SH-SY5Y (cell line): ENCODE results near the gene TMEM205.

Experiments used
- GATA2 ChIP-seq: IDR thresholded peaks from 2 replicates; pipeline ENCODE4 v1.6.1; 2011; ENCODE audit warnings: mild to moderate bottlenecking, low read depth, low read length
- GATA3 ChIP-seq: IDR thresholded peaks from 2 replicates; pipeline ENCODE4 v1.6.1; 2011; ENCODE audit warnings: low read depth, mild to moderate bottlenecking, low read length, moderate library complexity

The TMEM205 gene

GRCh38 chr19:11377237-11377636 is 31.2 kb upstream of the TMEM205 start:
- TF ChIP-seq GATA3 (no peak), GATA2 (no peak)

DNA sequence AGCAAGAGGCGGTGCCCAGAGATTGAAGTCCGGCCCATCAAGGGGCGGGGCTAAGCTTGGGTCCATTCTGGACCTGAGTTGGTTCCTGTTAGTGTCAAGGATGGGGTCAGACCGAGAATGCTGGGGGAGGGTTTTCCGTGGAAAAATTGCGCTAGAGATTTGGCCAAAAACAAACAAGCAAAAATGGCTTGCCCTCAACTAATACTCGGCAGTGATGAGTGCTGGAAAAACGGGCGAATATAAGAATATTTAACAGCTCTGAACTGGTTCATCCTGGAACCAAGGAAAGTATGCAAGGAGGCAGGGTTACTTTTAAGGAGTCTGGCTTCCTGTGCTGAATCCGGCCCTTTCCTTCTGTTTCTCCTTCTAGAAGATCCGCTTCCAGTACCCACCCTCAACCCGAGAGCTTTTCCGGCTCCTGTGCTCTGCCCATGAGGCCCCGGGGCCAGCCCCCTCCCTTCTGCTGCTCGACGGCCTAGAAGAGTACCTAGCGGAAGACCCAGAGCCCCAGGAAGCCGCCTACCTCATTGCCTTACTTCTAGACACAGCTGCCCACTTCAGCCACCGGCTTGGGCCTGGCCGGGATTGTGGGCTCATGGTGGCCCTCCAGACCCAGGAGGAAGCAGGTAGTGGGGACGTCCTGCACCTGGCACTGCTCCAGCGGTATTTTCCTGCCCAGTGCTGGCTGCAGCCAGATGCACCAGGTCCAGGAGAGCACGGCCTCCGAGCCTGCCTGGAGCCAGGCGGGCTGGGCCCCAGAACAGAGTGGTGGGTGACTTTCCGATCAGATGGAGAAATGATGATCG is 29.3 kb upstream of the TMEM205 start:
- TF ChIP-seq GATA3, result no peak
- no peak for TF ChIP-seq GATA2

GRCh38 chr19:11374433-11375142 is 28.5 kb upstream of the TMEM205 start, which contains the start of gene SWSAP1:
Gene SWSAP1 (plus strand): TSS chr19:11374666. CDS start chr19:11374681, 15 bp downstream.
- TF ChIP-seq GATA2 (no peak), GATA3 (no peak)

DNA sequence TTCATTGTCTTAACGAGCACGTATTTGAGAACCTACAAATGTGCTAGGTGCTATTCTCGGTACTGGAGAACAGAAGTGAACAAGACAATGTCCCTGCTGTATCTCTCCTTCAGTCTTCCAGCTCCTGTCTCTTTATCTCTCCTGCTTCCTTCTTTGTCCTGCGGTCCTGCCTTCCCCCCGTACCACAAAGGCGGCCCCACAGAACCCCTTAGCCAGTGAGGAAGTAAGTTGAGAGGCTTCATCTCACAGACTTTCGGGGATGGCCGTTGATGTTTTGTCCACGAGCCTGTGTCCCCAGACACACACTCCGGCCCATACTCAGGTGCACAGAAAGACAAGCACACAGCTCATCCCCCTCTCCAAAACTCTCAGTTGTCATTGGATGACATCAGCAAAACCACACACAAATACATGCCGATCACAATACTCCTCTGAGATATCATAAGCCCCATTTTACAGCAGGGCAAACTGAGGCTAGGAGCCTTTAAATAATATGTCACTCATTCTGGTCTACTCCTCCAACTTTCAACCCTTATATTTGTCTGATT is 27.9 kb upstream of the TMEM205 start:
- TF ChIP-seq GATA3, result no peak
- TF ChIP-seq GATA2, result no peak

- TF ChIP-seq GATA3 (no peak), GATA2 (no peak)
Observed at GRCh38 chr19:11373166-11373884, 27.3 kb upstream of the TMEM205 start.

DNA sequence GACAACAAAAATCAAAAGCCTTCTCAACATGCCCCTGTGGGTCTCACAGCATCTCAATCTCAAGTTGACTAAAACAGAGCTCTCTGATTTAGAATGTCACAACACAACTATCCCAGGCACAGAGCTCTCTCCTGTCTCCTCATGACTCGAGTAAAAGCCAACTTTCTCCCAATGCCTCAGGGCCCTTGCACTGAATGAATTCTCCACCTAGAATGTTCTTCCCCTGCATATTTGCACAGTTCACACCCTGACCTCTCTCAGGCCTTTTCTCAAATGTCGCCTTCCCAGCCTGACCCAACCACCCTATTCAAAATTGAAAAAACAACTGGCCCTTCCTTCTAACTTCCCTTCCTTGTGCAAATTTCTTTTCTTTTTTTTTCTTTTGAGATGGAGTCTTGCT is 24.7 kb upstream of the TMEM205 start:
- TF ChIP-seq GATA2 (no peak), GATA3 (no peak)

DNA sequence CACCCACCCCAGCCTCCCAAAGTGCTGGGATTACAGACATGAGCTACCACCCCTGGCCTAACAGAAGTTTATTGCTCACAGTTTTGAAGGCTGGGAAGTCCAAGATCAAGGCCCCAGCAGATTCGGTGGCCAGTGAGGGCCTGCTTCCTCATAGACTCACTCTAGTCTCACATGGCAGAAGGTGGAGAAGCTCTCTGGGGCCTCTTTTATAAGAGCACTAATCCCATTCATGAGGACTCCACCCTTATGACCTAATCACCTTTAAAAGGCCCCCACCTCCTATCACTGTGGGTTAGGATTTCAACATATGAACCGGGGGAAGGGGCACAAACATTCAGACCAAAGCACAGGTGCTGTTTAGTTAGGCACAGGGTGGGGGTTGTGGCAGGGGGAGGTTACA is 21.5 kb upstream of the TMEM205 start:
- TF ChIP-seq GATA2, result no peak
- TF ChIP-seq GATA3, result no peak

GRCh38 chr19:11365557-11366117 is 19.6 kb upstream of the TMEM205 start:
- TF ChIP-seq GATA2 (no peak), GATA3 (no peak)

DNA sequence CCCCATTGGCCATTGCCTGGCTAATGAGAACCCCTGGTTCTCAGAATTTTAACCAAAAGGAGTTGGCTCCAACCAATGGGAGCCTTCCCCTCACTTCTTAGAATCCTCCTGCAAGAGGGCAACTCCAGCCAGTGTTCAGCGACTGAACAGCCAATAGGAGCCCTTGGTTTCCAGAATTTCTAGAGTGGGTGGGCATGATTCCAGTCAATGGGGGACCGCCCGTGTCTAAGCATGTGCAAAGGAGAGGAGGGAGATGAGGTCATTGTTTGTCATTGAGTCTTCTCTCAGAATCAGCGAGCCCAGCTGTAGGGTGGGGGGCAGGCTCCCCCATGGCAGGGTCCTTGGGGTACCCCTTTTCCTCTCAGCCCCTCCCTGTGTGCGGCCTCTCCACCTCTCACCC is 18.9 kb upstream of the TMEM205 start:
- no peak for TF ChIP-seq GATA3
- TF ChIP-seq GATA2, result no peak

DNA sequence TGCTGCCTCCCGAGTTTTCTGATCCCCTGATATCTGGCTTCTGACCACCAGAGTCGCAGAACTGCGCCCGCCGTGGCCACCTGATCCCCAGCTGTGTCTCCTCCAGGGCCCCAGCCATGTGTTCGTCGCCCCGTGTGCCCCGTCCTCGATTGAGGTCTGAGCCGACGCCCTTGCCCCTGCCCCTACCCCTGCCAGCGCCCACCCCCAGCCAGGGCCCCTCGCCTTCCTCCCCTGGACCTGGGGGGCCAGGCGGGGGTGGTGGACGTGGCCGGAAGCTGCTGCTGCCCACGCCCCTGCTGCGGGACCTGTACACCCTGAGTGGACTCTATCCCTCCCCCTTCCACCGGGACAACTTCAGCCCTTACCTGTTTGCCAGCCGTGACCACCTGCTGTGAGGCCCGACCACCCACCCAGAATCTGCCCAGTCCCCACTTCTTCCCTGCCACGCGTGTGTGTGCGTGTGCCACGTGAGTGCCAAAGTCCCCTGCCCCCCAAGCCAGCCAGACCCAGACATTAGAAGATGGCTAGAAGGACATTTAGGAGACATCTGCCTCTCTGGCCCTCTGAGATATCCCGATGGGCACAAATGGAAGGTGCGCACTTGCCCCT is 18.3 kb upstream of the TMEM205 start:
- TF ChIP-seq GATA2 (no peak), GATA3 (no peak)

GRCh38 chr19:11363881-11364280 is 17.8 kb upstream of the TMEM205 start:
- TF ChIP-seq GATA3, result no peak
- TF ChIP-seq GATA2, result no peak

DNA sequence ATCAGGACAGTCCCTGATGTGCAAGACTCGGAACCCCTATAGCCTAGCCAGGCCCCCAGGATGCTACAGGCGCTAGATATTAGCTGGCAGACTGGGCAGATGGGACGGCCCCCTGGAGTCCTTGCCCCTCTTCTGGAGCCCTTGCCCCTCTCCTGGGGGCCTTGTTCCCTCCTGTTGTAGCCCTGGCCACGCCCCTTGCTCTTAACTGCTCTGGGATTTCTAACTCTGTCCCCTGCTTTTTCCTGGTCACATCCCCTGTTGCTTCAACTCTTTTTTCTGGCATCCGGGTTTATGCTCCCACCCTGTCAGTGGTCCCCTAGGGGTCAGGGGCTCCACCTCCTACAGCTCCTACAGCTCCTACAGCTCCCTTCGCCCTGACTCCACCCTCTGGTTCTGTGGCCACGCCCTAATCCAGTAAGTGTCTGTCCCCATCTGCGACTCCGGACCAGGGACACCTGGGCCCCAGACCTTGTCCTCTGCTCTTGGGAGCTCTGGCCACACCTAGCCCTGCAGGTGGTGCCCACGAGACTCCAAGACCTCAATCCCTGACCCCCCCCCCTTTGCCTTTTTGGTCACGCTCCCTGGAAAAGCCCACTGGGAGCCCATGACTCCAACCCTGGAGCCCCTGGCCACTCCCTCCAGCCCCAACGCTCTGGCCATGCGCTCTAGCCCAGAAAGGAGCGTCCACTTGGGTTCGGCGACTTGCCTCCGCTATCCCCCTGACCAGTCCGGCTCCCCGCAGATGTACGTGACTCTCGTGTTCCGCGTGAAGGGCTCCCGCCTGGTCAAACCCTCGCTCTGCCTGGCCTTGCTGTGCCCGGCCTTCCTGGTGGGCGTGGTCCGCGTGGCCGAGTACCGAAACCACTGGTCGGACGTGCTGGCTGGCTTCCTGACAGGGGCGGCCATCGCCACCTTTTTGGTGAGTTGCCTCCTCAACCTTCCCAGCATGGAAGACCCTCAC is 16.0 kb upstream of the TMEM205 start:
- no peak for TF ChIP-seq GATA3
- no peak for TF ChIP-seq GATA2
